GM19193 (cell line): ENCODE results near the gene PLVAP.

Source experiments
- POLR2A ChIP-seq: IDR thresholded peaks from 4 replicates; pipeline ENCODE4 v1.6.1; 2011; ENCODE audit not compliant: insufficient read depth, insufficient read length; ENCODE audit errors: extremely low read depth

The PLVAP gene

GRCh38 chr19:17389288-17389687 lies 12.1 kb upstream of the PLVAP start:
- no peak for TF ChIP-seq POLR2A

- no peak for TF ChIP-seq POLR2A
Observed at GRCh38 chr19:17385878-17386611, 8.9 kb upstream of the PLVAP start.

- no peak for TF ChIP-seq POLR2A
Observed at GRCh38 chr19:17380426-17381138, 3.4 kb upstream of the PLVAP start.

- TF ChIP-seq POLR2A, result no peak
Observed at GRCh38 chr19:17379221-17379631, 2.1 kb upstream of the PLVAP start.

GRCh38 chr19:17378271-17378670 lies 1.1 kb upstream of the PLVAP start:
- no peak for TF ChIP-seq POLR2A

GRCh38 chr19:17370026-17370587 lies 7.0 kb downstream of the PLVAP start:
- no peak for TF ChIP-seq POLR2A

GRCh38 chr19:17365361-17365760 lies 11.8 kb downstream of the PLVAP start:
- no peak for TF ChIP-seq POLR2A

- no peak for TF ChIP-seq POLR2A
Observed at GRCh38 chr19:17359905-17360800, 17.0 kb downstream of the PLVAP start.

- no peak for TF ChIP-seq POLR2A
Observed at GRCh38 chr19:17358395-17358794, 18.7 kb downstream of the PLVAP start.

GRCh38 chr19:17357724-17358123 lies 19.4 kb downstream of the PLVAP start:
- no peak for TF ChIP-seq POLR2A

- TF ChIP-seq POLR2A, result no peak
Observed at GRCh38 chr19:17357078-17357666, 20.0 kb downstream of the PLVAP start.

- TF ChIP-seq POLR2A, result no peak
Observed at GRCh38 chr19:17353386-17353785, 23.8 kb downstream of the PLVAP start.

GRCh38 chr19:17352608-17353280 lies 24.4 kb downstream of the PLVAP start:
- no peak for TF ChIP-seq POLR2A

GRCh38 chr19:17351815-17352435 lies 25.2 kb downstream of the PLVAP start:
- no peak for TF ChIP-seq POLR2A
